SW480 (cell line): ENCODE data around the gene WAPL.
A peak's percentile ranks its signal among the peaks of the same experiment; 100 is the strongest.
"Not testable (repeated sequence)": the region's sequence is repeated elsewhere in the genome, so short reads cannot be mapped to it uniquely, and the experiment has no call there.

Experiments
- DNase-seq: peaks from one replicate; pipeline ENCODE4 v3.0.0-alpha.2; 2016; ENCODE audit warnings: low spot score

The WAPL gene, protein sequence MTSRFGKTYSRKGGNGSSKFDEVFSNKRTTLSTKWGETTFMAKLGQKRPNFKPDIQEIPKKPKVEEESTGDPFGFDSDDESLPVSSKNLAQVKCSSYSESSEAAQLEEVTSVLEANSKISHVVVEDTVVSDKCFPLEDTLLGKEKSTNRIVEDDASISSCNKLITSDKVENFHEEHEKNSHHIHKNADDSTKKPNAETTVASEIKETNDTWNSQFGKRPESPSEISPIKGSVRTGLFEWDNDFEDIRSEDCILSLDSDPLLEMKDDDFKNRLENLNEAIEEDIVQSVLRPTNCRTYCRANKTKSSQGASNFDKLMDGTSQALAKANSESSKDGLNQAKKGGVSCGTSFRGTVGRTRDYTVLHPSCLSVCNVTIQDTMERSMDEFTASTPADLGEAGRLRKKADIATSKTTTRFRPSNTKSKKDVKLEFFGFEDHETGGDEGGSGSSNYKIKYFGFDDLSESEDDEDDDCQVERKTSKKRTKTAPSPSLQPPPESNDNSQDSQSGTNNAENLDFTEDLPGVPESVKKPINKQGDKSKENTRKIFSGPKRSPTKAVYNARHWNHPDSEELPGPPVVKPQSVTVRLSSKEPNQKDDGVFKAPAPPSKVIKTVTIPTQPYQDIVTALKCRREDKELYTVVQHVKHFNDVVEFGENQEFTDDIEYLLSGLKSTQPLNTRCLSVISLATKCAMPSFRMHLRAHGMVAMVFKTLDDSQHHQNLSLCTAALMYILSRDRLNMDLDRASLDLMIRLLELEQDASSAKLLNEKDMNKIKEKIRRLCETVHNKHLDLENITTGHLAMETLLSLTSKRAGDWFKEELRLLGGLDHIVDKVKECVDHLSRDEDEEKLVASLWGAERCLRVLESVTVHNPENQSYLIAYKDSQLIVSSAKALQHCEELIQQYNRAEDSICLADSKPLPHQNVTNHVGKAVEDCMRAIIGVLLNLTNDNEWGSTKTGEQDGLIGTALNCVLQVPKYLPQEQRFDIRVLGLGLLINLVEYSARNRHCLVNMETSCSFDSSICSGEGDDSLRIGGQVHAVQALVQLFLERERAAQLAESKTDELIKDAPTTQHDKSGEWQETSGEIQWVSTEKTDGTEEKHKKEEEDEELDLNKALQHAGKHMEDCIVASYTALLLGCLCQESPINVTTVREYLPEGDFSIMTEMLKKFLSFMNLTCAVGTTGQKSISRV (N-terminal part only)

DNA sequence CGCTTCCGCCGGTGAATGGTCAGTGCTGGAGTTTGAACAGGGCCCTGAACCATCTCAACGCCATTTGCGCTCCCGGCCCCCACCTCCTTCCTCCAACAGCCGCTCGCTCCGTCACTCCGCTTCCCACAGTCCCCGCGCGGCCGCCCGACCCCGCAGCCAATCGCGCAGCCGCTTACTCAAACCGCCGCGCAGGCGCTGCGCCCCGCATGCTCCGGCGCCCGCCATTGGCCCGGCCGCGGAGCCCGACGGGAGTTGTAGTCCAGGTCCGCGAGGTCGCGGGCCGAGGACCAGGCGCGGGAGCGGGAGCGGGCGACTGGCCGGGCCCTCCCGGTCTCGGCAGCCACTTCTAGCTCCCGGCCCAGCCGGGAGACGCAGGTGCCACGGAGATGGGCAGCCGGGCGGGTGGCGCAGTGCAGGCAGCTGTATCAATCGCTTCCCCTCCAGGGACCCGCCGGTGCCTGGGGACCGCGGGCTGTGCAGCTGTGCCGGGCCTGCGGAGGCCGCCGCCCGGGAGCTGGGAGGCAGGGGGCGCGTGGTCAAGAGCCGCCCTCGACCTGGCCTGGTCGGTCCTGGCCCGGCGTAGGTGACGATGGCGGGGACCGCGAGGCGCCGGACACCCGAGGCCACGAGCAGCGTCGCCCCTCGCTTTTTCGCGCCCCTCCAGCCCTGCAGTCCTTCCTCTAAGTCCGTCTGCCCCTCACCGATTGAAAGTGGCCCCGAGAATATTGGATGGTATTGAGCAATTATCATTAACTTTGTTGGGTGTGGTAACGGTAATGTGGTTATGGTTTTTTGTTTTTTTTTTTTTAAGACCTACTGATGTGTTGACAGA, at the start of gene WAPL:
TSS of gene WAPL (minus strand) at position 115 of the 832 bp plus-strand sequence. CDS start 3,723 bp downstream, outside the sequence.
- DNase-seq = peak; percentile 90

DNA sequence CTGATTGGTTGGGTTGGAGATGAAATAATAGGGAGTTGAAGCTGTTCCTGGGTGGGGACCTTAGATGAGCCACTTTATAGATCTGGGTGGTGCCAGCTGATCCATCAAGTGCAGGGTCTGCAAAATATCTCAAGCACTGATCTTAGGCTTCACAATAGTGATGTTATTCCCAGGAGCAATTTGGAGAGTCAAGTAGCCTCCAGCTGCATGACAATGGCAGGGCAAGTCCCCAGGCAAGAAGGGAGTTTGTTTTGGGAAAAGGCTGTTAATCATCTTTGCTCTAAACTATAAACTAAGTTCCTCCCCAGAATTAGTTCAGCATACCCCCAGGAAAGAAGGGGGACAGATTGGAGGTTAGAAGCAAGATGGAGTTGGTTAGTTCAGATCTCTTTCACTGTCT, 47.7 kb upstream of the WAPL start:
- DNase-seq = no peak

DNA sequence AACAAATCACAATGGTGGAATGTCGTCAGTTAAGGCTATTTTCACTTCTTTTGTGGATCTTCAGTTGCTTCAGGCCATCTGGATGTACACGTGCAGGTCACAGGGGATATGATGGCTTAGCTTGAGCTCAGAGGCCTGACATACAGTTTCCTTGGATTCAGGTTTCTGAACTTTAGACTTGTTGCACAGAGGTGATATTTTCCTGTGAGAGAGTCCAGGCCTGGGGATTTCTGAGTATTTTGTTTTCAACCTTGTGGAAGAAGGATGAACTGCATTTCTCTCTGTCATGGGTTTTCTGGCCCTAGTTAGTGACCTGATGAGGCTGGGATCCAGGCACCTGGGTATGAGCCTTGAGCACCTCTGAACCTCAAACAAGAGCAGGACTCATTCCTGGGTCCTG, 44.9 kb upstream of the WAPL start:
- not testable (repeated sequence) for DNase-seq

DNA sequence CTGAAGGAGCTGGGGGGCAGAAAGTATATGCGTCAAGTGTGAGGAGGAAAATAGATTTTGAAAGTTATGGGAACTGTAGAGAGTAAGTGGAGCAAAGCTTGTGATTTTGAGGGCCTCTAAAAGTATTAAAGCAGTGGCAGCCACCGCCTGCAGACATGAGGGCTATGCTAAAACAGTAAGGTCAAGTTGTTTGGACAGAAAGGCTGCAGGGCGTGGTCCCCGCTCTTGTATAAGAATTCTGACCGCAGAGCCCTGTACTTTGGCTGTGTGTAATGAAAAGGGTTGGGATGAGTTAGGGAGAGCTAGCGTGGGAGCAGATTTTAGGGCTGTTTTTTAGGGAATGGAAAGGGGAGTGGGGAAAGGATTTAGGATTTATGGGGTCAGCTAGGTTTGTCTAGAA, 41.7 kb upstream of the WAPL start:
- peak; percentile 39 for DNase-seq

DNA sequence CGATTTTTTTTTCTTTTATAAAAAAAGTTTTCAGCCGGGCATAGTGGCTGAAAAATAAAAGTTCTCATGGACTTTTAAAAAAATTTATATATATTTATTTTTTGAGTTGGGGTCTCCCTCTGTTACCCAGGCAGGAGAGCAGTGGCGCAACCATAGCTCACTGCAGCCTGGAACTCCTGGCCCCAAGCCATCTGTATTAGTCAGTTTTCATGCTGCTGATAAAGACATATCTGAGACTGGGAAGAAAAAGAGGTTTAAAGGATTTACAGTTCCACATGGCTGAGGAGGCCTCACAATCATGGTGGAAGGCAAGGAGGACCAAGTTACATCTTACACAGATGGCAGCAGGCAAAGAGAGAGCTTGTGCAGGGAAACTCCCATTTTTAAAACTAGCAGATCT, 37.1 kb upstream of the WAPL start:
- not testable (repeated sequence) for DNase-seq

DNA sequence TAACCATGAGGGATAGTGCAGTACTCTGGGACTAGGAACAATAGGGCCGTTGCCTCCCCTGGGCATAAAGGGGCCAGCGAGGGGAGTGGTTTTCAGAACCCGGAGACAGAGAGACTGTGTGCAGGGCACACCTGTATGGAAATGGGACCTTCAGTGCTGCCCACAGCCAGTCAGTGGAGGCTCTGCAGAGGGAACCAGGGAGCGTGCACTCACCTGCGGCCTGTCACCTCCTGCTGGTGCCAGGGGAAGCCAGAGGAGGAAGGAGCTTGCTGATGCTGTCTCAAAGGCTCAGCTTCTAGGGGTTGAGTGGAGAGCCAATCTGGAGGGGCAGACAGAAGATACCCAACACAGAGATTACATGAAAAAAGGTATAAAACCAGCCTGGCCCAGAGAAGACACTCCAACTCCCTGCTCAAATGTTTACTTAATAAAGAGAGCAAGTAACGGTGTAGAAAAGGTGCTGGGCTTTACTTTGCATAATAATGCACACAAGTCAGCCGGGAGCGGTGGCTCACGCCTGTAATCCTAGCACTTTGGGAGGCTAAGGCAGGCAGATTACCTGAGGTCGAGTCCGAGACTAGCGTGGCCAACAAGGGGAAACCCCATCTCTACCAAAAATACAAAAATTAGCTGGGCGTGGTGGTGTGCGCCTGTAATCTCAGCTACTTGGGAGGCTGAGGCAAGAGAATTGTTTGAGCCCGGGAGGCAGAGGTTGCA, 35.5 kb upstream of the WAPL start:
- DNase-seq = peak; percentile 10

DNA sequence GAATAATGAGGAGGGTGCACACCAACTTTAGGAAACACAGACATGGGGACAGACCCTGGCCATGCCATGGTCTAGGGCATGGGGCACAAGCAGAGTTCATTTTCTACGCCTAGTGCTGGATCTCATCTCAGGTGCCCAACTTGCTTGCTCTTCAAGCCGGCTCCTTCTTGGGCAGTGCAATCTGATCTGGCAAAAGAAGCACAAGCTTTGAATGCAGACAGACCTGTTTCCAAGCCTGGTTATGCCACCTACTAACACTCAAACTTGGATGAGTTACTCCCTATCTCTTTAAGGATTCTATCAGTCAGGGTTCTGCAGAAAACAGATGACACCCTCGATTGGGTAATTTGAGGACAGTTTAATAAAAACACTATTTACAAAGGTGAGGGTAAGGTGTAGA, 34.9 kb upstream of the WAPL start:
- DNase-seq = no peak

DNA sequence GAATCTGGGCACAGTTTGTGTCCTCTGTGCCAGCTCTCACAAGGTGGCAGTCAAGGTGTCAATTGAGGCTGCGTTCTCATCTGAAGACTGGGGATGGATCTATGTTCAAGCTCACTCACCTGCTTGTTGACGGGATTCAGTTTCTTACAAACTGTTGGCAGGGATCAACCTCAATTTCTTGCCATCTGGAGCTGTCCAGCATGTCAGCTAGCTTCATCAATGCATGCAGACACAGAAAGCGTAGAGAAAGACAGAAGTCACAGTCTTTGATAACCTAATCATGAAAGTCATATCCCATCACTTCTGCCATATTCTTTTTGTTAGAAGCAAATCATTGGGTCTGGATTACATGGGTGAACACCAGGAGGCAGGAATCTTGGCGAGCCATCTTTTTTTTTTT, 32.0 kb upstream of the WAPL start:
- DNase-seq = no peak

DNA sequence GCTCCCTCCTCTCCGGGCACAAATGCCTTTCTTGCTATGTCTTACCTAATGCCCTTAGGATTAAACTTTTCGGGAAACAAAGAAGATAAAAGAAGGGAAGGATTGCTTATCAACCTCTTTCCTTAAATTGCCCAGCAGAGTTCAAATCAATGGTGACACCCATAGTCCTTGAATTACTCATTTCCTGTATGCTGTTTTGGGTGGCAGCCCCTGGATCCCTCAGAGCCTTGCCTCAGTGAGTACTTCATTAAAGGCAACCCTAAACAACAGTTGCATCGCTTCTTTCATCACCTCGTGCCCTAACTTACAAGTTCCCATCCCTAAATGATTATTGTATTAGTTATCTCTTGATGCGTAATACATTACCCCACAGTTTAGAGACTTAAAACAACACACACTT, 31.6 kb upstream of the WAPL start:
- DNase-seq = no peak

DNA sequence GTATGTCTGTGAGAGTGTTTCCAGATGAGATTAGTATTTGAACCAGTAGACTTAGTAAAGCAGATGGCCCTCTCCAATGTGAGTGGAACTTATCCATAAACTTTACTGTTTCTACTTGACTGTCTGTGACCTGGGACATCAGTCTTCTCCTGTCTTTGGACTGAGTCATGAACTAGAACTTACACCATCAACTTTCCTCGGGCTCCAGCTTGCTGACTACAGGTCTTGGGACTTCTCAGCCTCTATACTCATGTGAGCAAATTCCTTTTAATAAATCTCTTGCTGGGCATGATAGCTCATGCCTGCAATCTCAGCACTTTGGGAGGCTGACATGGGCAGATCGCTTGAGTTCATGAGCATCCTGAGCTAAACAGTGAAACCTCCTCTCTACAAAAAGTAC, 25.7 kb upstream of the WAPL start:
- DNase-seq = no peak

DNA sequence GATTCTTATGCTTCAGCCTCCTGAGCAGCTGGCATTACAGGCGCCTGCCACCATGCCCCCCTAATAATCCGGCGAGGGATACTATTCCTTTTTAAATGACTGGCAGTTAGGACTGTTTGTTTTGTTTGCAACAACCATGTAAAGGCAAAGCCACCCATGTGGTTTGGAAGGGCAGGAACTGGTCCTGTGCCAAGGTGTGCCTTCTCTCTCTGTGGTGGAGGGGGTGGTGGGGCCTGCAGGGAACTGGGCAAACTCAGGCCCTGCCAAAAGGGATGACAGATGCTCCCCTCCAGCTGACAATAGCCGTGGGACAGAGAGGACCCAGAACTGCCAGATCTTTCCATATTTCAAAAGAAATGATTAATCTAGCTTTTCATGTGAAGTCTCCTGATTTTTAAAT, 23.5 kb upstream of the WAPL start:
- DNase-seq = no peak

DNA sequence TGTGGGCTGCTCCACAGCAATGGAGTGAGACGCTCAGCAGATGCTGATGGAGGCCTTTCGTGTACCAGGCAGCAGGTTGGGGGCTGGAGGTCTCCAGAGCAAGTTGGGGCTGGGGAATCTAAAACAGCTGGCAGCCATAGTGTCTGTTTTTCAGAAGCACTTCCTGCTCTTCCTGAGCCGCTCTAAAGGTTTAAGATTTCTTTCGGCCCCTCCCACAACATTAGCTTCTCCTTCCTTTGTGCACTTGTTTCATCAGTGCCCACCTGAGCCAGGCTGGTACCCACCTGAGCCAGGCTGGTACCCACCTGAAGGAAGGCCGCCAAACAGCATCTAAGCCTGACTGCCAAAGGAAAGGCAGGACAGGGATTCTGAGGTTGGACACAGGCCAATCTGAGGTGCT, 18.4 kb upstream of the WAPL start:
- no peak for DNase-seq

DNA sequence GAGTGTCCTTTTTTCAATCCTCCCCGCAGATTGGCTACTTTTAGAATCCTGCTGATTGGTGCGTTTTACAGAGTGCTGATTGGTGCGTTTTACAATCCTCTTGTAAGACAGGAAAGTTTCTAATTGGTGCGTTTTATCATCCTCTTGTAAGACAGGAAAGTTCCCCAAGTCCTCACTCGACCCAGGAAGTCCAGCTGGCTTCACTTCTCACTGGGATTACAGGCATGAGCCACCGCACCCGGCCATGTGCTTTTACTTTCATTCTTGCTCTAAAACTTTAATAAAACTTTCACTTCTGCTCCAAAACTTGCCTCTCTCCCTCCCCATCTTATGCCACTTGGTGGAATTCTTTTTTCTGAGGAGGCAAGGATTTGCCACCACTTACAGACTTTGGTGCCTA, 17.0 kb upstream of the WAPL start:
- no peak for DNase-seq

DNA sequence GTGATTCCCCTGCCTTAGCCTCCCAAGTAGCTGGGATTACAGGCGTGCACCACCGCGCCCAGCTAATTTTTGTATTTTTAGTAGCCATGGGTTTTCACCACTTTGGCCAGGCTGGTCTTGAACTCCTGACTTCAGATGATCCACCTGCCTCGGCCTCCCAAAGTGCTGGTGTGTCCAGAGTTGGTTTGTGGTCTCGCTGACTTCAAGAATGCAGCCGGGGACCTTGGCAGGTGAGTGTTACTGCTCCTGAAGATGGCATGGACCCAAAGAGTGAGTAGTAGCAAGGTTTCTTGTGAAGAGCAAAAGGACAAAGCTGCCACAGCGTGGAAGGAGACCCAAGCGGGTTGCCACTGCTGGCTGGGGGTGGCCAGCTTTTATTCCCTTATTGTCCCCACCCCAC, 16.4 kb upstream of the WAPL start:
- not testable (repeated sequence) for DNase-seq

DNA sequence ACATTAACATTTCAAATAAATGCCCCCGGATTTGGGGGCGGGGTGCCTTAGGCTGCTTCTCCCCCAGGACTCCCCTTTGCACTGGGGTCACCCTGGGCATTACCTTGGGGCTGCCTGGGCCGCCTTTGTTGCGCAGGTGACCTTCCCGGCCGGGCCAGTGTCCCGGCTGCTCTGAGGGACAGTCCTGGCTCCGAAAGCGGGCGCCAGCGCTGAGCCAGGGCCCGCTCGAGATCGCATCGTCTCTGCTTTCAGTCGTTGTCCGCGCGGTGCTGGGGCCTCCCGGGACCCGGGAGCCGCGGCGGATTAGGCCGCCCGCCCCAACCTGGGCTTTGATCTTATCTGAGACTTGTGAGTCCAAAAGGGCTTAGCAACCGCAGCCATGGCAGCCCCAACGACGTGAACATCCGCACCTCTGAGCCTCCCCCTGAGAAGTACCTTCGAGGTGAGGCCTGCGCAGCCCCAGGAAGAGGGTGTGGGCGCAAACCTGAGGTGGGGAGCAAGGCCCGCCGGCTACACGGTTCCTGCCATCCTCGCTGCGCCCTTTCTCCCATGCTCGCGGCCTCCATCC, 14.8 kb upstream of the WAPL start:
- DNase-seq = no peak

DNA sequence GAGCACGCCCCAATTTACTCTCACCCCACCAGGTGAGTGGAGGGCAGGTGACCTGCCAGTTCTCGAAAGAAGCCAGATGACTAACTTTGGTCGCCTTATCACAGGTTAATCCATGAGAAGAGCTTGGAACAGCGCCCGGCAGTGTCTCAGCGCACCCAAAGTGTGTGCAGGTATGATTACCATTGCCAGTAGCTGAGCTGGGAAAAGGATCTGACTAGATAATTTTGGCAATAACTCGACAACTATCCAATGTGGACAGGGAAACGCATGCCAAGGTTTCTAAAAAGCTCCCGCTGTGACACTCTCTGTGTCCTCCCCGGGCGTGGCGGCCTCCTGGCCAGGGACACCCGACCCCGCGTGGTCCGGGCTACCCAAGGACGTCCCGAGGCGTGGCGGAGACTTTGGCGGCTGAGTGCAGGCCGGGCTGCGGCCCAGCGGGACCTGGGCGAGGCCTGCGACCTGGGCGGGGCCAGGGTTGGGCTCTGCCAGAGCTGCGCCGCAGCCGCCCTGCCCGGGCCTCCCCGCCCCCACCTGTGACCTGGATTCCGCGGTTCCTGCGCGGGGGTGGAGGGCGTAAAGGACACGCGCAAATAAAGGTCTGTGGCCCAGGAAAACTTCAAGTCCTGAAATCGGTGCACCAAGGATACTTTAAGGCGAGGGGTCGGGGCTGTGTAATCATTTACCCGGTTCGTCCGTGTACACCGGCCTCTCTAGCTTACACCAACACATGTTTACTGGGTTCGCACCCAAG, 13.7 kb upstream of the WAPL start:
- peak; percentile 64 for DNase-seq

DNA sequence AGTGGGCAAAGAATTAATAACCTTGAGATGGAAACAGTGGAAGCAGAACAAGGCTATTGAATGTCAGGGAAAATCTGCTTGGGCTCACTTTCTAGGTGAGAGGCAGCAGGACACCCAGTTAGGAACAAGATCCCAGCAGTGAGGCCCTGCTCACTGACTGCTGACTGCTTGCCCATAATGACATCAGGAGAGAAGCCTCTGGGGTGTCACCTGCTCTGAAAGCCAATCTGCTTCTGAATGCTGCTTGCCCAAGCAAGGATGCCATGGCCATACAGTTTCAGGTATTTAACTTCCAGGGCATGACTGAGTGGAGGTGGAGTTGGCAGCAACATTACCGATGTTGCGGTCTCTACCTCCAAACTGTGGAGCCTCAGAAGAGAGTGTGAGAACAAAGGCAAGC, 11.7 kb upstream of the WAPL start:
- DNase-seq = no peak

DNA sequence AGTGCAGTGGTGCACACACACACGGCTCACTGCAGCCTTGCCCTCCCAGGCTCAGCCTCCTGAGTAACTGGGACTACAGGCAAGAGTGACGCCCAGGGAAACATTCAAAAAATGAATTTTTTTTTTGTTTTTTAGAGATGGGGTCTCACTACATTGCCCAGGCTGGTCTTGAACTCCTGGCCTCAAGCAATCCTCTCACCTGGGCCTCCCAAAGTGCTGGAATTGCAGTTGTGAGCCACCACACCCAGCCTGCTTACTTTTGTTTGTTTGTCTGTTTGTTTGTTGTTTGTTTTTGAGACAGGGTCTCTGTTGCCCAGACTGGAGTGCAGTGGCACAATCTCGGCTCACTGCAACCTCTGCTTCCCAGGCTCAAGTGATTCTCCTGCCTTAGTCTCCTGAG, 7.1 kb upstream of the WAPL start:
- DNase-seq = not testable (repeated sequence)

DNA sequence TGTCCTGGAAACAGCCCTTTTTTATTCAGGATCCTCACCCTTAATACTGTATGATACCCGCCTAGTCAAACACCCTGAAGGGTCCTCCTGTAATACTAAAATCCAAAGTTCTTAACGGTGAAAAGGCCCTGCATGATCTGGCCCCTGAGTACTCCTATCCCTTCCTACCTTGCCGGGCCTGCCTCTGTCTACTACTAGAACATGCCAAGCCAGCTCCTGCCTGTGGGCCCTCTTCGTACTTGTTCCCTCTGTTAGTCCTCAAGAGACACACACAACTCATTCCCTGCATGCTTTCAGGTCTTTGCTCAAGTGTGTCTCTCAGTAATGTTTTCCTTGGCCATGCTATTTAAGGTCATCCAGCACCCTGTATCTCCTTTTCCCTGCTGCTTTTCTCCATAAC, 5.0 kb upstream of the WAPL start:
- DNase-seq = no peak

DNA sequence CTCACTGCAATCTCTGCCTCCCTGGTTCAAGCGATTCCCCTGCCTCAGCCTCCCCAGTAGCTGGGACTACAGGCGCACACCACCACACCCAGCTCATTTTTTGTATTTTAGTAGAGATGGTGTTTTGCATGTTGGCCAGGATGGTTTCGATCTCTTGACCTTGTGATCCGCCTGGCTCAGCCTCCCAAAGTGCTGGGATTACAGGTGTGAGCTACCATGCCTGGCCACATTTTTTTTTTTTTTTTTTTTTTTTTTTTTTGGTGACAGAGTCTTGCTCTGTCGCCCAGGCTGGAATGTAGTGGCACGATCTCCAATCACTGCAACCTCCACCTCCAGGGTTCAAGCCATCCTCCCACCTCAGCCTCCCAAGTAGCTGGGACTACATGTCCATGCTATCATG, 4.1 kb upstream of the WAPL start:
- DNase-seq = not testable (repeated sequence)
